Ammon's horn (tissue), 1 donor: ENCODE measurements around the gene BEND7.
"Not testable (repeated sequence)": the region's sequence is repeated elsewhere in the genome, so short reads cannot be mapped to it uniquely, and the experiment has no call there.

Source experiments
- DNase-seq: peaks from one replicate; pipeline ENCODE4 v3.0.0-alpha.2; 2016; ENCODE audit warnings: low spot score

The BEND7 gene

DNA sequence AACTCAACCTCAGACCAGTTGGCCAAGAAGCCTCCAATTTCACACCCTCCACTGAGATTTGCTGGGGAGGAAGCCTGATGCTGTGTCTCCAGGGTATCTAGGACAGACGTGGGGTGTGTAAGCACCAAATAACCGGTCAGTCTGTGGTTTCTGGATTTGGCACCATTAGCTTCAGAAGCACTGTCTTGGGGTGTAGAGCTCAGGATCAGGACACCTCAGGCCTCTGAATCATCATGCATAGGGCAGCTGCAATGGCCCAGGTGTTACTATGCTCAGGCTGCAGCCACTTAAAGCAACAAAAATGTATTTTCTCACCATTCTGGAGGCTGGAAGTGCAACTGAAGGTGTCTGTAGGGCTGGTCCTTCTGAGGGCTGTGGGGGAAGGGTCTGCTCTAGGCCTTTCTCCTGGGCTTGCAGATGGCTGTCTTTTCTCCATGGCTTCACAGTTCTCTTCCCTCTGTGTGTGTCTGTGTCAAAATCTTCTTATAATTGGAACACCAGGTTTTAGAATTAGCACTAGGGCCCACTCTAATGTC, 107.4 kb downstream of the BEND7 start:
- DNase-seq = no peak

DNA sequence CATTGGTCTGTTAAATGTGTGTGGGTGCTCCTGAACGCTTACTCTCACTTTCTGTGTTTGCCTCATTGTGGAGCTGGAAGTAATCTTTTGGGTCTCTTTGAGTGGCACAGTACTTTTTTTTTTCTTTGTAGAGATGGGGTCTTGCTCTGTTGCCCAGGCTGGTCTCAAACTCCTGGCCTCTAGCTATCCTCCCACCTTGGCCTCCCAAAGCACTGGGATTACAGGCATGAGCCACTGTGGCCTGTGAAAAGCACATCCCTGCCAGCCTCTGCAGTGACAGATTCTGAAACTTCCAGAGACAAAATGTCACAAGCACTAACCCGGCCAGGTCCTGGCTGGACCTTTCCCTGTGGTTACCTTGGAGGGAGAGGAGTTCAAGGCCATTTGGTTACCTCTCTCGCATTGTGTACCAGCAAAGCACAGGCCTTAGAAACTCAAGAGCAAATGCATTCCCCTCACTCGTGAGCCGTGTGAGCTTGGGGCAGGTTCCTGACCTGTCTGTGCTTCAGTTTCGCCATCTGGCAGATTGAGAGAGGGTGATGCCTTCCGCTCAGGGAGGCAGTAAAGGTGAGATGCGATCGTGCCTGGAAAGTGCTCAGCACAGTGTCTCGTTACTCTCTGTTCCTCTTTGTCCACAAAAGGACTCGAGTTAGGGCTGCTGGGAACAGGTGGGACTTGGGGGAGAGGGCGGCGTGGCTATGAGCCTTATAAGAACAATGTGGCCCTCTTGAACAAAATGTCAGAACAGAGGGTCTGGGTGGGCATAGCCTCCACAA, 108.1 kb downstream of the BEND7 start:
- no peak for DNase-seq

DNA sequence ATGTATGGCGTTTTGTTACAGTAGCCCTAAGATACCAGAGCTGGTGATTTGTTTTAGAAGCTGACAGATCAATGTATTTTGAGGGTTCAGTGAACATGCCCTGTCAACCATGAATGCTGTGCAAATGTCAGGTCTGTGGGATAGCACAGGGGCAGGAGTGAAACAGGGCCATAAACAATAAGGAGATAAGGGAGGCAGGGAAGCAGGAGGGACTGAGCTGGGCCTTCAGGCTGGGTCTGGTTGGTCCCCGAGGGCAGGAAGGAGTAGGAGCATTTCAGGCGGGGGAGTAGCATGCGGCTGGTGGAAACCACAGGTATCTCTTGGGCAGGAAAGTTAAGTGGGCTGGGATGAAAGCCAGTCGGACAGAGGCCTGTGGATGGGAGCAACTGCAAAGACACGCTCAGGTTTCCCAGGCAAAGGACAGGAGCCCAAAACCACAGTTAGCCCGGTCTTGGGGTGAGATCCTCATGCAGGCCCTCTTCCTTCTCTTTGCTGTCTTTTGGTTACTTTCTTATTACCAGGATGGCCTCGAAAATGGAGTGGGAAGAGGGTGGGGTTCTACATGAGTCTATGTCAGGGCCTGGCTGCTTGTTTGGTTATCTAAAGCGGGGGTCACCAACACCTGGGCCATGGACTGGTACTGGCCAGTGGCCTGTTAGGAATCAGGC, 111.2 kb downstream of the BEND7 start:
- no peak for DNase-seq

DNA sequence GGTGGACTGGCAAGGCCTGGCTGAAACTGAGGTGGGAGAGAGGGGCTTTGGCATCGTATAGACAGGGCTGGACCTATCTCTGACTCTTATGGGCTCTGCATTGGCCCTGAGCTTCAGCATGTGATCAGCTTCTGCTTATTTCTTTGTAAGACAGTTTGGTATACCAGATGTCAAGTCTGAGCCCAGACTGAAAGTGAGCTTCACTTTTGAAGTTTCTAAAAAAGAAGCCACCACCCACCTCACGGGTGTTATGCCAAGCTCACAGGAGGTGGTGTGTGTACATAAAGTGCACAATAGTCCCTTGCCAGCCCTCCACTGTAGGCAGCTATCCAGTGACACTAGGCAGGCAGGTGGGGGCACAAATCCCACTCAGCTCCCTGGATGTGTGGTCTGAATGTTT, 112.1 kb downstream of the BEND7 start:
- DNase-seq = no peak

DNA sequence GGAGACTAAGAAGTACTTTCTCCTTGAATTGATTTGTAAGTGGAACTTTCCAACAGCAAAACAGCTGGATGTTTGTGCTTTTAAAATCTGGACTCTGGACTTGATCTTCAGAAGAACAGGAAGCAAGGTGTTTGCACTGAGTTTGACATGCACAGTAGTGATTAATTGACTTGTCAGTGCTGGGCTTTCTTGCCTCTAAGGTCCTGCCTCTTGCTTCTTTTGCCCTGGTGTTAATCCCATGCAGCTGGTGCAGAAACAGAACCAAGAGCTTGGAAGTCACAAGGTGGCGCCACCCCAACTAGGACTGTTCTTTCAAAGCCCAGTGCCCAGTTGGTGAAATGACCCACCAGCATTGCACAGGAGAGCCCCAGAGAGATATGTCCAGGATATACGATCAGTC, 114.0 kb downstream of the BEND7 start:
- no peak for DNase-seq

DNA sequence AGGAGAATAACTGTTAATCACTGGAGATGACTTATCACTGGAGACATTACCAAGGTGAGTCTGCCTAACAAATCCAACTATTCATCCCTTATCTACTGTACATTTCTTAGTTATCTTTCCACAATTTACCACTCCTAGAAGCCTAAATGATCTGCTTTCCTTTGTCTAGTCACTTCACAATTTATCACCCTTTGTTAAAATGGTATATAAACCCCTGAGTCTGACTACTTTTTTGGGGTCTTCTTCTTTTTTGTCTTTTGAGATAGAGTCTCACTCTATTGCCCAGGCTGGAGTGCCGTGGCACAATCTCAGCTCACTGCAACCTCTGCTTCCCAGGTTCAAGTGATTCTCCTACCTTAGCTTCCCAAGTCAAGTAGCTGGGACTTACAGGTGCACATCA, 114.7 kb downstream of the BEND7 start:
- DNase-seq = no peak

DNA sequence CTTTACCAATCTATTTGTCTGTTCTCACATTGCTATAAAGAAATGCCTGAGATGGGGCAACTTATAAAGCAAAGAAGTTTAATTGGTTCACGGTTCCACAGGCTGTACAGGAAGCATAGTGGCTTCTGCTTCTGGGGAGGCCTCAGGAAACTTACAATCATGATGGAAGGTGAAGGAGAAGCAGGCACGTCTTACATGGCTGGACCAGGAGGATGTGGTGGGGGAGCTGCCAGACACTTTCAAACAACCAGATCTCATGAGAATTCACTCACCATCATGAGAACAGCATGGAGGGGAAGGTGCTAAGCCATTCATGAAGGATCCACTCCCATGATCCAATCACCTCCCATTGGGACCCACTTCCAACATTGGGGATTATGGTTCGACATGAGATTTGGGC, 115.9 kb downstream of the BEND7 start:
- no peak for DNase-seq

DNA sequence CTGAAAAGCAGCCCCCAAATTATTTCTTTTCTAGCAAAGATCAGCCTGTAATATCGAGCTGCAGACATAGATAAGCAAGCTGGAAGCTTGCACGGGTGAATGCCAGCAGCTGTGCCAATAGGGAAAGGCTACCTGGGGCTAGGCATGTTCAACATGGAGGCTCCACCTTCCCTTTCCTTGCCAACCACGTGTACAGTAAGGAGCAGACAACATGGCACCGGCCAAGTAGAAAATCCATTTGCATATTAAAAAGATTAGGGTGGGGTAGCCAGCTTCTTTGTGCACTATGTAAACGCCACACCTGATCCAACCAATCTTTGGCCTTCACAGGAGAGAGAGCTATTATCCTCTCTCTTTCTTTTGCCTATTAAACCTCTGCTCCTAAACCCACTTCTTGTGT, 124.0 kb downstream of the BEND7 start:
- no peak for DNase-seq

DNA sequence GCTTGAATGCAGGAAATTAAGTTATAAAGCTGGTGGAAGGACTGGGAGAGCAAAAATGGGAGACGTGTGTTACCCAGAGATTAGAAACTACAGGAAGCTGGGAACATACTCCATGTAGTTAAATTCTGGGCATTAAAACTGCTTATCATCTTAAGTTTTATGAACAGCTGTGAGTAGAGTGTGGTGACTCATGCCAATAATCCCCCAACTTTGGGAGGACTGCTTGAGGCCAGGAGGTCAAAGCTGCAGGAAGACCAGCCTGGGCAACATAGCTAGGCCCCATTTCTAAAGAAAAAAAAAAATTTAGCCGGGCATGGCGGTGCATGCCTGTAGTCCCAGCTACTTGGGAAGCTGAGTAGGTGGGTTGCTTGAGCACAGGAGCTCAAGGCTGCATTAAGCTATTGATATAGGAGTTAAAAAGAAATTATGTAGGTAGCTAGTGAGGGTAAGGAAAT, 124.5 kb downstream of the BEND7 start:
- DNase-seq = no peak

DNA sequence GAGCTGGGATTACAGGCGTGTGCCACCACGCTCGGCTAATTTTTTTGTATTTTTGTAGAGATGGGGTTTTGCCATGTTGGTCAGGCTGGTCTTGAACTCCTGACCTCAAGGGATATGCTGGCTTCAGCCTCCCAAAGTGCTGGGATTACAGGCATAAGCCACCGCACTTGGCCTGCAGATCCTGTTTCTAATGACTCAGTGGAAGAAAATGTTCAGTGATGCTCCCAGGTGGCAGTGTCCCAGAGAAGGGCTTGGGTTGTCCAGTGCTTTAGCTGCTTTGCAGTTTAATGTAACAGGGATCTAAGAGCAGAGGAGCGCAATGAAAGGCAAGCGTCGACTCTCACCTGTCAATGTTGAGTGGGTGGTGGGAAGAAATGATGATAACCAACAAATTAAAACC, 125.4 kb downstream of the BEND7 start:
- not testable (repeated sequence) for DNase-seq

DNA sequence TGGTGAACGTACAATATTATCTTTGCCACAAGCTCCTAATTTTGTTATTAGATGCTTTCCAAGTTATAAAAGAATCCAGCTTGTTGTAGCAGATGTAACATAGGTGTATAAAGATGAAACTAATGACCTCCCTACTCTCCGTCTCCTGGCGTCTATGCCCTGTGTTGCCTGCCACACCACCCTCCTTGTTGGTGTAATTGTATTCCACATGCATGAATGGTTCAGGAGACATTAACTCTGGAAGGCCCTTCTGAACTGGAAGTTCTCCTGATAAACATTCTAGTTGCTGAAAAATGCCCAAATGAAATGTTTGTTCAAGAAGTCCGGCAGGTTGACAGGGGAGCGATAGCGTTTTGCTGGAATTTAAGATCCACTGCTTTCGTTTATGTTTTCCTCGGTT, 126.8 kb downstream of the BEND7 start:
- no peak for DNase-seq

DNA sequence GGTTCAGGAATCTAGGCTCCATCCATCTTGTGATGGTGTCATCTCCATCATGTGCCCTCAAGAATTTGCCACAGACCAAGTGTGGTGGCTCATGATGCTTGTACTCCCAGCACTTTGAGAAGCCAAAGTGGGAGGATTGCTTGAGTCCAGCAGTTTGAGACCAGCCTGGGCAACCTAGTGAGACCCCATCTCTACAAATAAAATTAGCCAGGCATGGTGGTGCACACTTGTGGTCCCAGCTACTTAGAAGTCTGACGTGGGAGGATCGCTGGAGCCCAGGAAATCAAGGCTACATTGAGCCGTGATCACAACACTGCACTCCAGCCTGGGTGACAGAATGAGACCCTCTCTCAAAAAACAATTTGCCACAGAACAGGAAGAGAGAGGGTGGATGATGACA, 127.7 kb downstream of the BEND7 start:
- no peak for DNase-seq

DNA sequence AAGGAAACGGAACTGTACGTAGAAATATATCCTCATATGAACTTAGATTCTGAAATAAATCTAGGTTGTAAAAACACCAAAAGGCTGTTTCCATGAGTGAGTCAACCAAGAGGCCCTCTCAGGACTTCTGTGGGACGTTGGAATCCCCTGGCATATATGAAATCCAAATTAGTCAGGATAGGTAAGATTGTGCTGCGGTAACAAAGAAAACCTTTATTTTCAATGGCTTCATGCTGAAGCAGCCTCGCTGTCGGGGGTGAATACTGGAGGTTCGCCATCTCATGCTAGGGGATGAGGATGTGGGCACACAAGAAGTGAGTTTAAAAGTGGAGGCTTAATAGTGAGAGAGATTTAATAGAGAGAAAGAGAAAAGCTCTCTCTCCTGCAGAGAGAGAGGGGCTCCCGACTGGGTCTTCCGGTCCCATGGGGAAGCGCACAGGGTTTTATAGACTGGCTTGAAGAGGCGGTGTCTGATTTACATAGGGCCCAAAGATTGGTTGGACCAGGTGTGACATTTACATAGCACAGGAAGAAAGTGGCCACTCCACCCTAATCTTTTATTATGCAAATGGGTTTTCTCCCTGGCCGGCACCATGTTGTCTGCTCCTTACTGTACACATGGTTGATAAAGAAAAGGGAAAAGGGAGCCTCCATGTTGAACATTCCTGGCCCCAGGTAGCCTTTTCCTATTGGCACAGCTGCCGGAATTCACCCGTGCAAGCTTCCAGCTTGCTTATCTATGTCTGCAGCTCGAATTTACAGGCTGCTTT, 128.4 kb downstream of the BEND7 start:
- DNase-seq = no peak

DNA sequence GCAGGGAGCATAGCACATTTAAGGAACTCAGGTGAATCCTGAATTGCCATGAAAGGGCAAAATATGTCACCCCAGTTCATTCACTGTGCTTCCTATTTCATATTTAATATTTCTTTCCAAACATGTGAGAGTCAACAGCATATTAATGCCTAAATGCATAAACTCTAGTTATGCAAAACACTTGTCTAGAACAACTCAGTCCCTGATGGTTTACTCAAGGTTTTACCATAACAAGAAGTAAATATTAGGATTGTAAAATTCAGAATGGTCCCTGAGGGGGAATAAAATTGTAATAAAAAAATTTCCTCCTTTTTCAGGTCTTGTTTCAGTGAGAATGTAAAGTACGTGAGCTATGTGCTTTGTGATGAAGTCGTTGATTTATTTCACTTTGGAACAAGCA, 129.1 kb downstream of the BEND7 start:
- DNase-seq = no peak

DNA sequence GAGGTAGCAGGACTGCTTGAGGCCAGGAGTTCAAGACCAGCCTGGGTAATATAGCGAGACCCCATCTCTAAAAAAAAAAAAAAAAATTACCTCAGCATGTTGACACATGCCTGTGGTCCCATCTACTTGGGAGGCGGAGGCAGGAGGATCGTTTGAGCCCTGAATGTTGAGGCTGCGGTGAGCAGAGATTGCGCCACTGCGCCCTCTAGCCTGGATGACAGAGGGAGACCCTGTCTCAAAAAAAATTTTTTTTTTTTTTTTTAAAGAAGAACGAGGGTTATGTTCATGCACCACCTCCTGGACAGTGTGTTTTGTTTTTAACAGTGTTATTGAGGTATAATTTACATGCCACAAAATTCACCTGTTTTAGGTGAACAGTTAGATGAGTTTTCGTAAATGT, 129.6 kb downstream of the BEND7 start:
- DNase-seq = no peak

DNA sequence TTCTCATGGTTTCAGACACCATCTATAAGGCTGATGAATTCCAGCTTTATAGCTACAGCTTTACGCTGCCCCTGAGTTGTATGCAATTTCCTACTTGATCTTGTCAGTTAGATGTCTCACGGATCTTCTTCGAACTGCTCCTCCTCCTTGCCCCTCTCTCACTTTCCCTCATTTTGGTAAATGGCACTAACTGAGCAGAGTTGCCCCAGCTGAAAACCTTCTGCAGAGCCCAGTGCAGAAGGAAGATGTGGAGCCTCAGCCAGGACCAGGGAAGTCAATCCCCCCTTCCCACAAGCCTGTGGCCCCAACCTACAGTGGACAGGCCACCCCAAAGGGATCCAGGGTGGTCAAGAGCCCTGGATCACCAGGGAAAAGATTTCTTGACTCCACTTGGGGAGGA, 131.8 kb downstream of the BEND7 start:
- no peak for DNase-seq

DNA sequence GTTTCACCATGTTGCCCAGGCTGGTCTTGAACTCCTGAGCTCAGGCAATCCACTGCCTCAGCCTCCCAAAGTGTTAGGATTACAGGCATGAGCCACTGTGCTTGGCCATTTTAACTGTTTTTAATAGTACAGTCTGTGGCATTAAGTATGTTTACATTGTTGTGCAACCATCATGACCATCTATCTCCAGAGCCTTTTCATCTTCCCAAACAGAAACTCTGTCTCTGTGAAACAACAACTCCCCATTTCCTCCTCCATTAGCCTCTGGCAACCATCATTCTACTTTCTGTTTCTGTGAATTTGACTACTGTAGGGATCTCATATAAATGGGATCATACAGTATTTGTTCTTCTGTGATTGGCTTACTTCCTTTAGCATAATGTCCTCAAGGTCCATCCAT, 132.4 kb downstream of the BEND7 start:
- DNase-seq = no peak

DNA sequence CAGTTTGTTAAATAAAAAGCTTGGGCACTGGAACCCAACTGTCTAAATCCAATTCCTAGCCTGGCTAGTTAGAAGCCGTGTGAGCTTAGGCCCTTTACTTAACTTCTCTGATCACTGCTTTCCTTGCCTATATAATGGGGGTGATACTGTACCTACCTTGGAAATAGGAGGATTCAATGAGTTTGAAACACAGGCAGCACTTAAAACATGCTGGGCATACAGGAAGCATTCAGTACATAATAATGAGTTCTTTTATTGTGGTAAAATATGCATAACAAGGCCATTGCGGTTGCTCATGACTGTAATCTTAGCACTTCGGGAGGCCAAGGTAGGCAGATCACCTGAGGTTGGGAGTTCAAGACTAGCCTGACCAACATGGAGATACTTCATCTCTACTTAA, 133.3 kb downstream of the BEND7 start:
- DNase-seq = no peak

DNA sequence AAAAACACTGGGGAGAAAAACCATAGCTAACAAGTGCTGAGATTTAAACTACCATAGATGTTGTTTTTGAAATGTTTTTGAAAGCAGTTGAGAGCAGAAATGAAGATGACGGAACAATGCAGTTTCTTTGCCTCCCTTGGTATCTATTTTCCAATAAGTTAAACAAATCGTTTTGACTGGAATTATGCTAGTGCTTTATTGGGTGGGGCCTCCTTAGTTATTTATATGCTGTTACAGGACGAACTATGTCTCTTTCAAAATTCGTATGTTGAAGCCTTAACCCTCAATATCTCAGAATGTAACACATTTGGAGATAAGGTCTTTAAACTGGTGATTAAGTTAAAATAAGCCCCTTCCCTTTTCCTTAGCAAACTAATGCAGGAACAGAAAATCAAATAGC, 135.2 kb downstream of the BEND7 start:
- no peak for DNase-seq

DNA sequence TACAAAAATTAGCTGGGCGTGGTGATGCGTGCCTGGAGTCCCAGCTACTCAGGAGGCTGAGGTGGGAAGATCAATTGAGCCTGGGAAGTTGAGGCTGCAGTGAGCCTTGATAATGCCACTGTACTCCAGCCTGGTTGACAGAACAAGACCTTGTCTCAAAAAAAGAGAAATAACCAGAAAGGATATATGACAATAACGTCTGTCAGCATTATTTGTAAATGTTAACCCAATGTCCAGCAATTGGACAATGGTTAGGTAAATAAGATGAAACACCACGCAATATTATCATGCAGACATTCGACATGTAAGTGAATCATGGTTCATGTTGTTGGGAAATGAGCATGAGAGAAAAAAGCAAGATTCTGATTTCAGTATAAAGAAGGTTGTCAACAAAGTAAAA, 136.1 kb downstream of the BEND7 start:
- DNase-seq = no peak
